GM12874 (cell line): ENCODE data around the gene NEGR1.

Experiments
- CTCF ChIP-seq: IDR thresholded peaks from 2 replicates; pipeline ENCODE4 v1.5.1; 2011; ENCODE audit warnings: low read depth, mild to moderate bottlenecking, control low read depth, low read length, moderate library complexity; ENCODE audit not compliant: insufficient read depth

NEGR1 gene

GRCh38 chr1:71413441-71414175 lies 868.7 kb downstream of the NEGR1 start:
- TF ChIP-seq CTCF, result no peak

GRCh38 chr1:71400050-71400449 lies 882.3 kb downstream of the NEGR1 start:
- TF ChIP-seq CTCF, result no peak

GRCh38 chr1:71399594-71399993 lies 882.7 kb downstream of the NEGR1 start:
- TF ChIP-seq CTCF, result no peak

GRCh38 chr1:71393301-71393700 lies 889.0 kb downstream of the NEGR1 start:
- TF ChIP-seq CTCF, result no peak

- no peak for TF ChIP-seq CTCF
Observed at GRCh38 chr1:71390518-71390917, 891.8 kb downstream of the NEGR1 start.

- no peak for TF ChIP-seq CTCF
Observed at GRCh38 chr1:71377886-71378285, 904.5 kb downstream of the NEGR1 start.

- no peak for TF ChIP-seq CTCF
Observed at GRCh38 chr1:71372496-71372895, 909.8 kb downstream of the NEGR1 start.
